Measurements from ENCODE around the gene DRAP1. TPM values are rescaled to one million over a fixed set of nuclear protein-coding genes. Genes with fewer than 3 reads are reported as not detected.

Gene DRAP1
- total and polyA plus RNA-seq, 9 of the 15 experiments (the other 6 are each of a cell fraction or from before 2014, with no cell fraction given): 9.6 to 200 (median 92.9) TPM

- Histone ChIP-seq H2AFZ (ENCODE audit: low read depth, low read length) (peak within 1 kb of the TSS; percentile 90), H3K4me1 (replicated peaks in 1 of 2; ENCODE audit: control insufficient read depth in 2 of 2, insufficient read depth in 2 of 2, low read length in 2 of 2) (peaks cover 25 to 59% of the 10 kb centered on the region in 2 experiments), H3K27ac (ENCODE audit: extremely low read depth, low read depth, low read length) (peak within 1 kb of the TSS; percentile 95), H3K27me3 (ENCODE audit: control insufficient read depth in 2 of 2, insufficient read depth in 2 of 2, low read length in 2 of 2) (no peaks in the 10 kb centered on the region), H3K9me1 (ENCODE audit: control insufficient read depth, insufficient read depth, low read length) (no peaks in the 10 kb centered on the region), H4K20me1 (replicated peaks; ENCODE audit: control insufficient read depth, insufficient read depth, low read length) (no peaks in the 10 kb centered on the region), H3K36me3 (ENCODE audit: control insufficient read depth, insufficient read depth, low read length) (peaks cover 31% of the 10 kb centered on the region; the same call in 1 of the 3 replicates), H3K9me3 (replicated peaks; ENCODE audit: control insufficient read depth, insufficient read depth, low read depth, low read length) (no peaks in the 10 kb centered on the region), H3K9ac (ENCODE audit: insufficient read depth in 1 of 2, low read depth in 2 of 2, low read length in 2 of 2) (peak within 1 kb of the TSS; percentile 96 to 99), H3K79me2 (ENCODE audit: control insufficient read depth, insufficient read depth, low read length) (peaks cover 31% of the 10 kb centered on the region), H3K4me3 (peak within 1 kb of the TSS; percentile 98), H3K4me2 (ENCODE audit: insufficient read depth, low read length) (peak within 1 kb of the TSS; percentile 94)
- in situ Hi-C loops (cut with MboI) (no loop called here), intact Hi-C loops (cut with micrococcal nuclease) (loop anchor here (1.0 kb wide), 1 partner anchor 43 kb away; the partner anchor contains the start of gene SART1)
- DNase-seq (ENCODE audit: extremely low read depth in 1 of 4, low spot score in 3 of 4) (peak in 1 of 4 experiments; percentile 68), ATAC-seq (peak; percentile 69), FAIRE-seq (peak; percentile 71)
- WGBS (ENCODE audit: insufficient coverage, low coverage, missing lambda C conversion rate): 5% methylated on average over 22 of the region's 77 CpGs
- CTCF ChIA-PET (ENCODE audit: low intra/inter-chr PET ratio): interaction anchor here (0.7 to 1.5 kb wide), 2 partner anchors 30 to 103 kb away, joined by 3 to 7 read pairs; partner anchors contain the start of gene FIBP
- POLR2A ChIA-PET: interaction anchor here (0.7 to 2.1 kb wide), 11 partner anchors 9 to 247 kb away, joined by 3 to 12 read pairs (median 5); partner anchors contain the start of genes CCDC85B and FOSL1
- no TSS peak for BruUV-seq (replicated peaks)
- TF ChIP-seq KLF10 (CRISPR knock-in tag; IDR thresholded peaks at IDR 0.05): no peak
- peak in 1 of 2 experiments; percentile 55; a peak in 3 of 4 replicates for TF ChIP-seq RCOR1 (IDR thresholded peaks at IDR 0.05; ENCODE audit: borderline replicate concordance in 1 of 2, low read depth in 2 of 2, low read length in 2 of 2)
- TF ChIP-seq ZFP36 (IDR thresholded peaks at IDR 0.05; ENCODE audit: low read depth, low read length, partially characterized antibody): no peak
- peak; percentile 36; the same call in 1 of the 2 replicates for TF ChIP-seq SIN3B (IDR thresholded peaks at IDR 0.05; ENCODE audit: low read depth)
- no peak for TF ChIP-seq HIVEP1 (CRISPR knock-in tag; IDR thresholded peaks at IDR 0.05)
- TF ChIP-seq MYNN (IDR thresholded peaks at IDR 0.05): no peak
- no peak for TF ChIP-seq MYNN (CRISPR knock-in tag; IDR thresholded peaks at IDR 0.05)
- TF ChIP-seq ETS1 (conservative IDR thresholded peaks at IDR 0.05; ENCODE audit: control insufficient read depth, low read depth, low read length): peak; percentile 57
- TF ChIP-seq MED1 (CRISPR knock-in tag; IDR thresholded peaks at IDR 0.05; ENCODE audit: borderline replicate concordance): no peak
- TF ChIP-seq ZNF280B (CRISPR knock-in tag; IDR thresholded peaks at IDR 0.05): no peak
- TF ChIP-seq WHSC1 (IDR thresholded peaks at IDR 0.05; ENCODE audit: low read length): no peak
- TF ChIP-seq RB1 (IDR thresholded peaks at IDR 0.05; ENCODE audit: low read depth): peak; percentile 5
- no peak for TF ChIP-seq SREBF1 (IDR thresholded peaks at IDR 0.05; ENCODE audit: borderline replicate concordance, low read depth, low read length)
- TF ChIP-seq GTF2F1 (IDR thresholded peaks at IDR 0.05; ENCODE audit: low read depth, low read length): no peak
- no peak for TF ChIP-seq DDX20 (tag; IDR thresholded peaks at IDR 0.05; ENCODE audit: low read depth)
These were observed 750 bp upstream of the DRAP1 start, which contains the start of gene C11orf68 for GRCh38 chr11:65918211-65919140. Gene C11orf68, minus strand, starts transcription at chr11:65919062. Its CDS starts 31 bp downstream, at chr11:65919031.
